Tibial nerve (tissue), 4 donors: ENCODE results near the gene NARS2. TPM values are rescaled to one million over a fixed set of nuclear protein-coding genes. Genes with fewer than 3 reads are reported as not detected.

ENCODE experiments used
- DNase-seq, 2 donors: peaks; one replicate each; pipeline ENCODE4 v3.0.0-alpha.2; 2019; ENCODE audit warnings: low spot score in 2 of 2
- H3K27ac ChIP-seq, 4 donors: fragments of 200-600 bp; sonication (generic) in 3 of 4; one replicate each; pipeline ENCODE4 v1.5.1; 2017 to 2019; ENCODE audit warnings: mild to moderate bottlenecking in 1 of 4
- H3K27me3 ChIP-seq, 2 donors: fragments of 200-600 bp; sonication (generic) in 1 of 2; one replicate each; pipeline versions ENCODE4 v1.5.1 to v1.6.0; 2017 to 2019
- H3K36me3 ChIP-seq, 3 donors: fragments of 200-600 bp; sonication (generic); one replicate each; pipeline ENCODE4 v1.5.1; 2018 to 2019
- H3K4me1 ChIP-seq, 4 donors: fragments of 200-600 bp; sonication (generic) in 3 of 4; one replicate each; pipeline ENCODE4 v1.5.1; 2017 to 2019
- H3K4me3 ChIP-seq, 4 donors: fragments of 200-600 bp; sonication (generic) in 3 of 4; one replicate each; pipeline ENCODE4 v1.5.1; 2017 to 2019; ENCODE audit warnings: mild to moderate bottlenecking in 1 of 4, moderate library complexity in 1 of 4
- H3K9me3 ChIP-seq, 4 donors: fragments of 200-600 bp; sonication (generic) in 3 of 4; one replicate each; pipeline ENCODE4 v1.5.1; 2017 to 2019
- EP300 ChIP-seq, 2 donors: sonication (generic); formaldehyde crosslinking; IDR thresholded peaks; one replicate each; pipeline ENCODE4 v1.6.1; 2017; ENCODE audit warnings: antibody characterized with exemption in 2 of 2, mild to moderate bottlenecking in 1 of 2
- POLR2A ChIP-seq, 2 donors: fragments of 450-650 bp; IDR thresholded peaks; one replicate each; pipeline ENCODE4 v1.6.1; 2017; ENCODE audit warnings: antibody characterized with exemption in 2 of 2, mild to moderate bottlenecking in 2 of 2, moderate library complexity in 2 of 2
- WGBS, 2 donors: methylation state at CpG; one replicate each; pipeline ENCODE4 v1.1.5; 2018; 5-methylcytosine and 5-hydroxymethylcytosine counted together
- total RNA-seq, 4 donors: library from RNA; depleted of rRNA; stranded (reverse); fragments of >200 nt; gene quantifications; one replicate each; pipeline ENCODE4 v1.1.0, GENCODE V29; 2016
- TF ChIP-seq, protein P1 (sequence below), 5 experiments: fragments of 200-600 bp in 3 of 5; fragments of 450-650 bp in 2 of 5; sonication (generic) in 3 of 5; IDR thresholded peaks; one replicate each; pipeline ENCODE4 v1.5.1; 2016 to 2019; ENCODE audit warnings: antibody characterized with exemption in 5 of 5, mild to moderate bottlenecking in 3 of 5, moderate library complexity in 2 of 5

NARS2 gene
- total RNA-seq, 4 donors from 2014 or later = 16.5 to 23.8 (median 19.2) TPM

DNA sequence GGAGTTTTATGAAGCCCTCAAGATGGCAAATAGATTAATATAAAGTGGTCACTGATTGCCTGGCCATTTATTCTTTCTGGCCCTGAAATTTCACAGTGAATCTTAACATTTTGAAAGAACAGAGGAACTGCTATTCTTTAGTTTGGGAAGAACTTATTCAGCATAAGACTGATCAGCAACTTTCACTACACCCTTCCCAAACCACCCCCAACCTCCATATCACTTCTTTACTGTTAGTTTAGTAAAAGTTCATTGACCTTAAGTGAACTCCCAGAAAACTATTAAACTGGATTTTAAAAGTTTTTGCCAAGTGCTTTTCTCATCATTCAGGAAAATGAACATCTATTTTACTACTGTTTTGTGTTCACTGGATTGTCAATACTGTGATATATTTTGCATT is 77.4 kb downstream of the NARS2 start:
- Histone ChIP-seq H3K27me3 (no peaks in the 10 kb centered on the region), H3K9me3 (no peaks in the 10 kb centered on the region), H3K27ac (no peak overlapping the region), H3K36me3 (no peaks in the 10 kb centered on the region), H3K4me1 (peaks cover 0 to 14% (median 0%) of the 10 kb centered on the region in 4 donors), H3K4me3 (no peak overlapping the region)
- DNase-seq = no peak
- TF ChIP-seq, protein P1, sequence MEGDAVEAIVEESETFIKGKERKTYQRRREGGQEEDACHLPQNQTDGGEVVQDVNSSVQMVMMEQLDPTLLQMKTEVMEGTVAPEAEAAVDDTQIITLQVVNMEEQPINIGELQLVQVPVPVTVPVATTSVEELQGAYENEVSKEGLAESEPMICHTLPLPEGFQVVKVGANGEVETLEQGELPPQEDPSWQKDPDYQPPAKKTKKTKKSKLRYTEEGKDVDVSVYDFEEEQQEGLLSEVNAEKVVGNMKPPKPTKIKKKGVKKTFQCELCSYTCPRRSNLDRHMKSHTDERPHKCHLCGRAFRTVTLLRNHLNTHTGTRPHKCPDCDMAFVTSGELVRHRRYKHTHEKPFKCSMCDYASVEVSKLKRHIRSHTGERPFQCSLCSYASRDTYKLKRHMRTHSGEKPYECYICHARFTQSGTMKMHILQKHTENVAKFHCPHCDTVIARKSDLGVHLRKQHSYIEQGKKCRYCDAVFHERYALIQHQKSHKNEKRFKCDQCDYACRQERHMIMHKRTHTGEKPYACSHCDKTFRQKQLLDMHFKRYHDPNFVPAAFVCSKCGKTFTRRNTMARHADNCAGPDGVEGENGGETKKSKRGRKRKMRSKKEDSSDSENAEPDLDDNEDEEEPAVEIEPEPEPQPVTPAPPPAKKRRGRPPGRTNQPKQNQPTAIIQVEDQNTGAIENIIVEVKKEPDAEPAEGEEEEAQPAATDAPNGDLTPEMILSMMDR (IDR thresholded peaks at IDR 0.05) = no peak
- TF ChIP-seq POLR2A (IDR thresholded peaks at IDR 0.05) = no peak

- TF ChIP-seq POLR2A (IDR thresholded peaks at IDR 0.05) (no peak), EP300 (IDR thresholded peaks at IDR 0.05) (no peak)
- TF ChIP-seq, protein P1 (IDR thresholded peaks at IDR 0.05) = no peak
- Histone ChIP-seq H3K4me1 (peaks cover 0 to 14% (median 0%) of the 10 kb centered on the region in 4 donors), H3K4me3 (no peak overlapping the region), H3K27ac (no peak overlapping the region), H3K27me3 (no peaks in the 10 kb centered on the region), H3K36me3 (peaks cover 0 to 24% (median 0%) of the 10 kb centered on the region in 3 donors), H3K9me3 (no peaks in the 10 kb centered on the region)
- 95 to 100% methylated on average over 3 of the region's 3 CpGs for WGBS, 2 donors
- no peak for DNase-seq
Measured at GRCh38 chr11:78493413-78493975, 81.2 kb downstream of the NARS2 start.

DNA sequence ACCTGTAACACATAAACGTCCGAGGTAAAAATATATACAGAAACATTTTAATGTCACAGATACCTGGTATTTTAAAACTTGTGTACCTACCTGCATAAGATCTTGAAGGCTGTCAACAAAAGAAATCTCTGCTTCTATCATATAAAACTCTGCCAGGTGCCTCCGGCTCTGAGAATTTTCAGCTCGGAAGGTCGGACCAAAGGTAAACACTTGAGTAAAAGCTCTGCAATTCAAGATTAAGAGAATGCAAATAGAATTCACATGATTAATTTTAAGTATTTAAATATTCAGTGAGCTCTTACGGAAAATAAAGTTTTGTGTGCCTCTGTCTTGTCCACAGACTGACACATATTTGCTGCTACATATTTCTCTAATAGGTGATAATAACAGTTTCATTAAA is 81.7 kb downstream of the NARS2 start:
- DNase-seq = no peak
- Histone ChIP-seq H3K27ac (no peak overlapping the region), H3K9me3 (no peaks in the 10 kb centered on the region), H3K4me3 (no peak overlapping the region), H3K27me3 (no peaks in the 10 kb centered on the region), H3K4me1 (peaks cover 0 to 14% (median 0%) of the 10 kb centered on the region in 4 donors), H3K36me3 (peaks cover 0 to 24% (median 0%) of the 10 kb centered on the region in 3 donors)
- 91 to 98% methylated on average over 6 of the region's 6 CpGs for whole genome bisulfite sequencing, 2 donors
- TF ChIP-seq POLR2A (IDR thresholded peaks at IDR 0.05) (no peak), EP300 (IDR thresholded peaks at IDR 0.05) (no peak)
- TF ChIP-seq, protein P1 (IDR thresholded peaks at IDR 0.05) = no peak

DNA sequence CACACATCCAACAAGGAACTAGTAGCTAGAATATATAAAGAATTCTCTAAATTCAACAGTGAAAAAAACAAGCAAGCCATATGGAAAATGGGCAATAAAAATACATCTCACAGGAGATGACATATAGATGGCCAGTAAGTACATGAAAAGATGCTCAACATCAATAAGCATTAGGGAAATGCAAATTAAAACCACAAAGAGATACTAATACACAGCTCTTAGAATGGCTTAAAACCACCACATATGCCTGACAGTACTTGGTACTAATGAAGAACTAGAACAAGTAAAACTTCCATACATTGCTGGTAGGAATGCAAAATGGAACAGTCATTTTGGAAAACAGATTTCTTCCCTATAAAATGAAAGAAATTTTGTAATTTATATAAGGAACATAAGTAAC is 85.5 kb downstream of the NARS2 start:
- no peak overlapping the region for H3K27ac ChIP-seq
- H3K36me3 ChIP-seq = peaks cover 0 to 43% (median 0%) of the 10 kb centered on the region in 3 donors
- H3K27me3 ChIP-seq = no peaks in the 10 kb centered on the region
- no peaks in the 10 kb centered on the region for H3K4me1 ChIP-seq
- TF ChIP-seq POLR2A (IDR thresholded peaks at IDR 0.05) (no peak), EP300 (IDR thresholded peaks at IDR 0.05) (no peak)
- TF ChIP-seq, protein P1 (IDR thresholded peaks at IDR 0.05) = no peak
- peaks cover 0 to 3% (median 0%) of the 10 kb centered on the region in 4 donors for H3K9me3 ChIP-seq
- DNase-seq = no peak
- no peak overlapping the region for H3K4me3 ChIP-seq

- TF ChIP-seq, protein P1 (IDR thresholded peaks at IDR 0.05) = no peak
- TF ChIP-seq EP300 (IDR thresholded peaks at IDR 0.05) (no peak), POLR2A (IDR thresholded peaks at IDR 0.05) (no peak)
- H3K4me3 ChIP-seq = no peak overlapping the region
- no peak for DNase-seq
- no peaks in the 10 kb centered on the region for H3K9me3 ChIP-seq
- H3K27ac ChIP-seq = no peak overlapping the region
- no peaks in the 10 kb centered on the region for H3K4me1 ChIP-seq
- H3K36me3 ChIP-seq = peaks cover 0 to 16% (median 0%) of the 10 kb centered on the region in 3 donors
- H3K27me3 ChIP-seq = no peaks in the 10 kb centered on the region
- WGBS, 2 donors = 96 to 99% methylated on average over 2 of the region's 2 CpGs
Measured at GRCh38 chr11:78478536-78478935, 96.1 kb downstream of the NARS2 start.
